Activated CD8-positive, alpha-beta memory T cell treated with anti-CD3 and anti-CD28 coated beads, Interleukin-2, amount 50 U/mL, for 48 hours (primary cell): ENCODE measurements around the gene TTYH3.
"Not testable (repeated sequence)": the region's sequence is repeated elsewhere in the genome, so short reads cannot be mapped to it uniquely, and the experiment has no call there.

Source experiments
- DNase-seq: peaks from one replicate; pipeline ENCODE4 v3.0.0-alpha.2; 2020

Gene TTYH3

DNA sequence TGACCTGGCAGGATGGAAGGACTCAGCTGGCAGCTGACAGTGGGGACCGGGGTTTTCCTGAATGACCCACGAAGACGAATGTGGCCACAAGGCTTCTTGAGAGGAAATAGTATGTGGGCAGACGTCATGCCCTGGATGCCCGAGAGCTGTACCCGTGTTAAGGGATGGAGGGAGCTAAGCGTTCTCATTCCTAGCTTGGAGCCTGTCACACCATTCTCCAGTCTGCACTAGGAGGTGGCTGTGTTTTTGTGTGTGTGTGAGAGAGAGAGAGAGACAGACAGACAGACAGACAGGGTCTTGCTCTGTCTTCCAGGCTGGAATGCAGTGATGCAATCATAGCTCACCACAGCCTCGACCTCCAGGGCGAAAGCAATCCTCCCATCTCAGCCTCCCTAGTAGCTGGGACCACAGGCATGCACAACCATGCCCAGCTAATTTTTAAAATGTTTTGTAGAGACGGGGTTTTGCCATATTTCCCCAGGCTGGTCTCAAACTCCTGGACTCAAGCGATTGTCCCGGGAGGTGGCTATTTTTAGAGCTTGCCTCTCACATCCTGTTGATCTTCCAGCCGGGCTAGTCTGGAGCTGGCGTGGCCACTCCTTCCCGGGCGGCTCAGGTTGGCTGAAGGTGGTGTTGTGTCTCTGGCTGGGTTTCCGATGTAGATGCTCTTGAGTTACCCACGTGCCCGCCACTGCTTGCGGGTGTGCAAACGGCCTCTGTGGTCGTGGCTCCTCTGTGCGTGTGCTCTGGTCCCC lies 58.3 kb downstream of the TTYH3 start:
- no peak for DNase-seq

DNA sequence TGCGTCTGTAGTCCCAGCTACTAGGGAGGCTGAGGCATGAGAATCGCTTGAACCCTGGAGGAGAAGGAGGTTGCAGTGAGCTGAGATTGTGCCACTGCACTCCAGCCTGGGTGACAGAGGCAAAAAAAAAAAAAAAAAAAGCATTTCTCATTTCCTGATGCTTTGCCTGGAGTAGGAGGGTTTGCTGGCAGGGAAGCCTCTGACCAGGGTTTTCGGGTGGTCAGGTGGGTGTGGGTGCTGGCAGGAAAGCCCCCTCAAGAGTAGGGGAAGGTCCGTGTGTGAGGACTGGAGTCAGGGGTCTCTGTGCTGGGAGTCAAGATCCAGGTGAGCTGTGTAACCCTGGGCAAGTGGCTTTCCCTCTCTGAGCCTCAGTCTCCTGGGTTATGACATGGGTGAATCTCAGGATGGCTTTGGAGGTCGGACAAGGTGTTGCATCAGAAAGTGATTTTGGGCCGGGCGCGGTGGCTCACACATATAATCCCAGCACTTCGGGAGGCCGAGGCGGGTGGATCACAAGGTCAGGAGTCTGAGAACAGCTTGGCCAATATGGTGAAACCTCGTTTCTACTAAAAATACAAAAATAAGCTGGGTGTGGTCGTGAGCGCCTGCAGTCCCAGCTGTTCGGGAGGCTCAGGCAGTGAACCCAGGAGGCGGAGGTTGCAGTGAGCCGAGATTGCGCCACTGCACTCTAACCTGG lies 59.4 kb downstream of the TTYH3 start:
- no peak for DNase-seq

- not testable (repeated sequence) for DNase-seq
Measured at GRCh38 chr7:2691932-2692439, 60.2 kb downstream of the TTYH3 start.

DNA sequence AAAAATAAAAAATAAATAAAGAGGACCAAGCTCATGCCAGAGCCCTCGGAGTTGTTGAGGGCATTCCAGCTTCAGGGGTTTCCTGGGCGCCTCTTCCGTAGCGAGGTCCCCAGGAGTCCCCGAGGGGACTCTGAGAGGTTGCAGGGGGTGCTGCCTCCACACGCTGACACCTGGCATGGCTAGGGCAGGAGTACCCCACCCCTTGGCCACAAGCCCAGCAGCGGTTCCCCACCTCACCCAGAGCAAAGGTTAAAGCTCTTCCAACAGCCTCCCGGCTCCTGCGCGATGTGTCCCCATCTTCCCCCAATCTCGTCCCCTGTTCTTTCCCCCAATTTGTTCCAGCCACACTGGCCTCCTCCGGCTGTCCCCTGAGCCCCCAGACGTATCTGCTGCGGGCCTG lies 60.8 kb downstream of the TTYH3 start:
- DNase-seq = no peak

DNA sequence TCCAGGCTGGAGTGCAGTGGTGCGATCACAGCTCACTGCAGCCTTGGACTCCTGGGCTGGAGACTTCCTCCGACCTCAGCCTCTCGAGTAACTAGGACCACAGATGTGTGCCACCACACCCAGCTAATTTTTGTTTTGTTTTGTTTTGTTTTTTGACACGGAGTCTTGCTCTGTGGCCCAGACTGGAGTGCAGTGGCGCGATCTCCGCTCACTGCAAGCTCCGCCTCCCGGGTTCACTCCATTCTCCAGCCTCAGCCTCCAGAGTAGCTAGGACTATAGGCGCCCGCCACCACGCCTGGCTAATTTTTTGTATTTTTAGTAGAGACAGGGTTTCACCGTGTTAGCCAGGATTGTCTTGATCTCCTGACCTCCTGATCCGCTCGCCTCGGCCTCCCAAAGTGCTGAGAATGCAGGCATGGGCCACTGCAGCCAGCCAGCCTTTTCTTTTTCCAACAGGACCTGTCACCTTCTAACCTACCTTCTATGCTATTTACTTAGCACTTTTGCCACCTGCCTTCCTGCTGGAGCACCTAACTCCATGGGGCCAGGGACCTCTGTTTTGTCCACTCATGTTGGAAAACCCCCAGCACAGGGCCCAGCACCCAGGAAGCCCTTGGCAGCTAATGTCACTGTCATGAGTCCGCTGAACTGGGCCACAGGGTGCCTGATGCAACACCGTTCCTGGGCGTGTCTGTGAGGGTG lies 61.8 kb downstream of the TTYH3 start:
- not testable (repeated sequence) for DNase-seq

DNA sequence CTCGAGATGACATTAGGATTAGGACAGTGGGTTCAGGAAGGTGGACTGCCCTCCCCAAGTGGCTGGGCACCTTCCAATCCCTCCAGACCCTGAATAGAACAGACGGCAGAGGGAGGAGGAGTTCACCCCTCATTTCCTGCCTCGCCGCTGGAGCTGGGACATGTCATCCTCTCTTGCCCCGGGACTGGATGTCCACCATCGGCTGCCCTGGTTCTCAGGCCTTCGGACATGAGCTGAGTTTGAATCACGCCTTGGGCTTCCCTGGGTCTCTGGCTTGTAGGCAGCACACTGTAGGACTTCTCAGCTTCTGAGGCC lies 62.3 kb downstream of the TTYH3 start:
- not testable (repeated sequence) for DNase-seq

GRCh38 chr7:2698581-2699288 lies 66.9 kb downstream of the TTYH3 start:
- DNase-seq = peak; percentile 78

DNA sequence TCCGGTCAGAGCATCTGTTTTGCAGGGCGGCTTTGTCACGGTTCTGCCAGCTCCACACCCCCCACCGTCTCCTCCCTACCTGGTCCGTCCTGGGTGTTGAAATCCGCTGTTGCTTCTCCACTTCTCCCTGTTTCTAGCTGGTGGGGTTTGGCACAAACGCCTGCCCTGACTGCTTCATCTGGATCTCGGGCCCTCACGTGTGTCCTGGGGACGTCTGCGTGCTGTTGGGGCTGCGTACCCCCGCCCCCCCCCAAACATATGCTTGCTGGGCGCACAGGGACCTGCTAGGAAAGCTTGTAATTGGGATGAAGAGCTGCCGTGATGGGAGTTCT lies 67.5 kb downstream of the TTYH3 start:
- no peak for DNase-seq

GRCh38 chr7:2700141-2700850 lies 68.5 kb downstream of the TTYH3 start:
- DNase-seq = no peak

DNA sequence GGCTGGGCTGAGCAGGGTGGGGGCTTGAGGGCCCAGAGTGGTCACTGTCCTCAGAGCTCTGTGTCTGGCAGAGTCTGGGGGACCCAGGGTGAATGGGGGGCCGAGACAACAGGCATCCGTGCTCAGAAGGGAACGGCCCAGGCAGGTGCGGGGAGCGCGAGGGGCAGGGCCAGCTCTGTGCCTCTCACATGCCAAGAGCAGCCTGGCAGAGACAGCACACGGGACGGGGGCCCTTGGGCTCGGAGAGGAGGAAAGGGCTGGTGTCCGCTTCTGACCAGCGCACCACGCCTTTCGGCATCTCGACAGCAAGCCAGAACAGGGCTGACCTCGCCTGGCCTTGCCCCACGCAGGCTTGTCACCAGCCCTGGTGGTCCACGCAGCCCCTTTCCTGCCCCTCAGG lies 69.6 kb downstream of the TTYH3 start:
- DNase-seq = no peak

- no peak for DNase-seq
Measured at GRCh38 chr7:2701832-2702593, 70.2 kb downstream of the TTYH3 start.

DNA sequence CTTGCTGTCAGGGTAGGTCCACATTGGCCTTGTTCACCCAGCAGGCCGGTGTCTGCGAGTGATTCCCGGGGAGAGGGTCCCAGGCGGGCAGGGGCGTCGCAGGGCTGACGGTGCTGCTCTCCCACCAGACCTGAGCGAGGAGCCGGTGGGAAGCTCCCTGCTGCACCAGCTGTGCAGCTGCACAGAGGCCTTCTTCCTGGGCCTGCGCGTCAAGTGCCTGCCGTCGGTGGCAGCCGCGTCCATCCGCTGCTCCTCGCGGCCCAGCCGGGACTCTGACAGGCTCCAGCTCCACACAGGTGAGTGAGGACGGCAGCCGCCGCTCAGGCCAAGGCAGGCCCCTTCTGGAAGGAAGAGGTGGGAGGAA lies 70.8 kb downstream of the TTYH3 start:
- no peak for DNase-seq

- DNase-seq = no peak
Measured at GRCh38 chr7:2705371-2706096, 73.7 kb downstream of the TTYH3 start.

DNA sequence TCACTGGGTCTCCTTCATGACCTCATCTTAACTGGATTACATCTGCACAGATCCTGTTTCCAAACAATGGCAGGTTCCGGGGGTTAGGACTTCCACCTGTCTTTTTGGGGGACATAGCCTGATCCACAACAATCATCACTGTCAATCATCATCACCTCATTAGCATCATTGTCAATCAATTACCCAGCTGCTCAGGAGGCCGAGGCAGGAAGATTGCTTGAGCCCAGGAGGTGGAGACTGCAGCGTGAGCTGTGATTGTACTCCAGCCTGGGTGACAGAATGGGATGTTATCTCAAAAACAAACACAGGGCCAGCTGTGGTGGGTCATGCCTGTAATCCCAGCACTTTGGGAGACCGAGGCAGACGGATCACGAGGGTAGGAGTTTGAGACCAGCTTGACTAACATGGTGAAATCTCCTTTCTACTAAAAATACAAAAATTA lies 74.9 kb downstream of the TTYH3 start:
- no peak for DNase-seq

DNA sequence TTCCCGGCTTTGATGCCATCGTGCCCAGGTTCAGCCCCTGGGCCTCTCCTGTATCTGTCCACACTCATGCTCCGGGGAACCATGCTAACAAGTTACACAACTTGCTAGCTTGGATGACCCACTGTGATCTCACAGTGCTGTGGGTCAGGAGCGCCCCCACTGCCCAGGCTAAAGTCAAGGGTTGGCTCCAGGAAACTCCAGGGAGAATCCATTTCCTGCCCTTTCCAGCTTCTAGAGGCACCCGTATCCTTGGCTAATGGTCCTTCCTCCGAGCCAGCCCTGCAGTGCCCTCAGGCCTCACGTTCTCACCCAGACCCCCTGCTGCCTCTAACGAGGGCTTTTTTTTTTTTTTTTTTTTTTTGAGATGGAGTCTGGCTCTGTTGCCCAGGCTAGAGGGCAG lies 75.7 kb downstream of the TTYH3 start:
- DNase-seq = no peak

DNA sequence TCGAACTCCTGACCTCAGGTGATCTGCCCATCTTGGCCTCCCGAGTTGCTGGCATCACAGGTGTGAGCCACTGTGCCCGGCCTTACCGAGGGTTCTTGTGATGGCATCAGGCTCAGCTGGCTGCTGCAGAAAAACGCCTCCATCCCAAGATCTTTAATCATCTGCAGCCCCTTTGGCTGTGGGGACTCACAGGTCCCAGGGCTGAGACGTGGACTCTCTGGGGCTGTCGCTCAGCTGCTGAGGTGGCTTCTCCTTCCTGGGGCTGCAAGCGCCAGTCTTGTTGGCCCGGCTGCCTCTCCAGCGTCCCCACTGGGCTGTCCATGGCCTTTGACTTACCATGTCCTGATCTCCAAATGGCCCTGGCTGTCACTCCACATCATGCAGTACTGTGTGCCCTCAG lies 76.3 kb downstream of the TTYH3 start:
- no peak for DNase-seq

DNA sequence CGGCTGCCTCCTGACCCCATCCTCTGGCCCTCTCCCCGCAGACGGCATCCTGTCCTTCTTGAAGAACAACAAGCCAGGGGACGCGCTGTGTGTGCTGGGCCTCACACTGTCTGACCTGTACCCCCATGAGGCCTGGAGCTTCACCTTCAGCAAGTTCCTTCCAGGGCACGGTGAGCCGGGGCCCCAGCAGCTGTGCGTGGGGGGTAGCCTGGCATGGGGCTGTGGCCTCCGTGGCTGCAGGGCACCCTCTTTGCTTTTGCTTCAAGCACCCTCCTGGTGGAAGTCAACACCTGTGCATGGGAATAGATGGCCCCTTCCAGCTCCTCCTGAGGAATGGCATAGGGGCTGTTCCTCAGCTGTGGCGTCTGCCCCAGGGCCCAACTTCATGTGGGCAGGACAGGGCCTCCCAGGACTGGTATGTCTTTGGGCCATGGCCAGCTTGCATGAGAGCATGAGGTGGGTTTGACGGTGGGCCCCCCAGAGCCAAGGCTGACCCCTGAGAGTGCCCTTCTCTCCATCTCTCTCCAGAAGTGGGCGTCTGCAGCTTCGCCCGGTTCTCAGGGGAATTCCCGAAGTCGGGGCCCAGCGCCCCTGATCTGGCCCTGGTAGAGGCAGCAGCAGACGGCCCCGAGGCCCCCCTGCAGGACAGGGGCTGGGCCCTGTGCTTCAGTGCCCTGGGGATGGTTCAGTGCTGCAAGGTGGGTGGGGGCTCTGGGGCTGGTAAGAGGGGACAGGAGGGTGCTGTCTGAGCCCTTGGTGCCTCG lies 76.9 kb downstream of the TTYH3 start:
- DNase-seq = no peak

- DNase-seq = peak; percentile 91
Measured at GRCh38 chr7:2709553-2710285, 77.9 kb downstream of the TTYH3 start.

DNA sequence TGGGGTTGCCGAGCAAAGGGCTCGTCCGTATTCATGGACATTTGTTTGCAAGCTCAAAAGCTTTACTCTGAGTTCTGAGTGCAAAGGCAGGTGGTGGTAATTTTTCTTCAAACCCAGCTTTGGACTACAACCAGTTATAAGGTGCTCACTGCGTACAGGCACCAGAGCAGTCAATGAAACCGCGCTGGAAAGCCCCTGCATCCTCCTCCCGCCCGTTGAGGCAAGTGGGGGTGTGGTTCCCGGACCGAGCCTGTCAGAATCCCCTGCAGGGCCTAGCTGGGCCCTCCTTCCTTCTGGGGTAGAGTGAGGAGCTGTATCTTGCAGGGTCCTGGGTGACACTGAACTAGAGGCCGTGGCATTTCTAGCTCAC lies 78.5 kb downstream of the TTYH3 start:
- peak; percentile 79 for DNase-seq
